Pancreas (tissue), 10 donors: ENCODE data around the gene VSIG10L2. TPM values are rescaled to one million over a fixed set of nuclear protein-coding genes. Genes with fewer than 3 reads are reported as not detected.

ENCODE experiments used
- ATAC-seq, 4 donors: fragments of 200-7000 bp; cut with Tn5 transposase; one replicate each; pipeline versions ENCODE4 v1.8.0 to v1.9.1; 2020; ENCODE audit warnings: mild to moderate bottlenecking in 4 of 4, moderate library complexity in 4 of 4
- DNase-seq, 6 donors: peaks; one replicate each; pipeline ENCODE4 v3.0.0-alpha.2; 2020
- FAIRE-seq: peaks from 2 replicates; lab custom pipeline; 2012; peaks lifted over from hg19 to GRCh38; lab: Jason Lieb, UNC
- H3K27ac ChIP-seq, 4 donors: fragments of 200-600 bp; sonication (generic); 1 replicate in 3 of 4; 2 replicates in 1 of 4; pipeline versions ENCODE4 v1.5.0 to v1.8.0; 2020
- H3K27me3 ChIP-seq, 4 donors: fragments of 200-600 bp; one replicate each; pipeline ENCODE4 v1.8.0; 2021
- H3K36me3 ChIP-seq, 3 donors: fragments of 200-600 bp; sonication (generic) in 1 of 3; one replicate each; pipeline versions ENCODE4 v1.5.0 to v1.8.0; 2020 to 2021
- H3K4me1 ChIP-seq, 3 donors: fragments of 200-600 bp; one replicate each; pipeline ENCODE4 v1.8.0; 2021
- H3K4me3 ChIP-seq, 4 donors: fragments of 200-600 bp; sonication (generic) in 2 of 4; one replicate each; pipeline versions ENCODE4 v1.5.0 to v1.8.0; 2020 to 2021
- H3K9me3 ChIP-seq, 4 donors: fragments of 200-600 bp; one replicate each; pipeline ENCODE4 v1.8.0; 2021
- WGBS, 2 donors: extraction: QIAGEN DNeasy Blood & Tissue Kit; methylation state at CpG; one replicate each; pipeline ENCODE4 v1.1.7; 2013; 5-methylcytosine and 5-hydroxymethylcytosine counted together
- intact Hi-C, 3 donors: fragments of 100-400 bp; cut with DNase I; formaldehyde crosslinking; loops; one replicate each; pipeline versions ENCODE4 v1.11.1 to v1.14.2; 2022
- polyA plus RNA-seq, 2 donors: library from polyadenylated mRNA; stranded (reverse); fragments of 200-250 nt; gene quantifications; one replicate each; pipeline ENCODE4 v1.2.3, GENCODE V29; 2013
- total RNA-seq, 6 donors: library from RNA; stranded (reverse); fragmentation: NEBNext Ultra II Directional in 4 of 6; extraction: Animal tissue kit (Norgen Biotek cat#: 25700) in 4 of 6; gene quantifications; one replicate each; pipeline versions ENCODE4 v1.2.1 to v1.2.4, GENCODE V29; 2021 to 2023
- TF ChIP-seq, protein P1 (sequence below), 4 donors: fragments of 200-600 bp; sonication (generic) in 3 of 4; IDR thresholded peaks; one replicate each; pipeline versions ENCODE4 v1.5.0 to v1.8.0; 2021; ENCODE audit warnings: antibody characterized with exemption in 4 of 4
- donor health status: healthy with polysubstance abuse.
- donor health status: DM: no; HTN: no; CAD: no; lungs with moderate emphysema.
- donor health status: DM: no; HTN: no; CAD: no.
- donor health status: control.
- donor health status: control.
- donor health status: Bipolar disorder and iron deficiency.
- donor health status: DM: yes; HTN: yes; CAD: no.
- donor health status: DM: no; HTN: no; CAD: no.
- donor health status: DM: no; HTN: no; CAD: no.
- donor health status: DM: yes; HTN: yes; CAD: no.

VSIG10L2 gene
- total and polyA plus RNA-seq, 8 donors, result 0.14 to 0.52 (median 0.22) TPM; not detected in 4

- 20 to 26% methylated on average over 2 of the region's 2 CpGs for WGBS, 2 donors
- TF ChIP-seq, protein P1, sequence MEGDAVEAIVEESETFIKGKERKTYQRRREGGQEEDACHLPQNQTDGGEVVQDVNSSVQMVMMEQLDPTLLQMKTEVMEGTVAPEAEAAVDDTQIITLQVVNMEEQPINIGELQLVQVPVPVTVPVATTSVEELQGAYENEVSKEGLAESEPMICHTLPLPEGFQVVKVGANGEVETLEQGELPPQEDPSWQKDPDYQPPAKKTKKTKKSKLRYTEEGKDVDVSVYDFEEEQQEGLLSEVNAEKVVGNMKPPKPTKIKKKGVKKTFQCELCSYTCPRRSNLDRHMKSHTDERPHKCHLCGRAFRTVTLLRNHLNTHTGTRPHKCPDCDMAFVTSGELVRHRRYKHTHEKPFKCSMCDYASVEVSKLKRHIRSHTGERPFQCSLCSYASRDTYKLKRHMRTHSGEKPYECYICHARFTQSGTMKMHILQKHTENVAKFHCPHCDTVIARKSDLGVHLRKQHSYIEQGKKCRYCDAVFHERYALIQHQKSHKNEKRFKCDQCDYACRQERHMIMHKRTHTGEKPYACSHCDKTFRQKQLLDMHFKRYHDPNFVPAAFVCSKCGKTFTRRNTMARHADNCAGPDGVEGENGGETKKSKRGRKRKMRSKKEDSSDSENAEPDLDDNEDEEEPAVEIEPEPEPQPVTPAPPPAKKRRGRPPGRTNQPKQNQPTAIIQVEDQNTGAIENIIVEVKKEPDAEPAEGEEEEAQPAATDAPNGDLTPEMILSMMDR (IDR thresholded peaks at IDR 0.05), result no peak
- intact Hi-C loops, result no loop called here
- no peak overlapping the region for H3K4me3 ChIP-seq
- FAIRE-seq (no peak), DNase-seq (no peak), ATAC-seq (peak in 3 of 4 donors; percentile 32 to 58 (median 50))
- H3K4me1 ChIP-seq, result peaks cover 0 to 7% (median 7%) of the 10 kb centered on the region in 3 donors
- H3K9me3 ChIP-seq, result no peaks in the 10 kb centered on the region
- H3K27ac ChIP-seq, result peak overlapping the region in 3 of 4 donors; percentile 12 to 72 (median 69)
- no peaks in the 10 kb centered on the region for H3K27me3 ChIP-seq
- H3K36me3 ChIP-seq, result no peaks in the 10 kb centered on the region
These were observed 6.7 kb downstream of the VSIG10L2 start for GRCh38 chr11:125952559-125952958.

DNA sequence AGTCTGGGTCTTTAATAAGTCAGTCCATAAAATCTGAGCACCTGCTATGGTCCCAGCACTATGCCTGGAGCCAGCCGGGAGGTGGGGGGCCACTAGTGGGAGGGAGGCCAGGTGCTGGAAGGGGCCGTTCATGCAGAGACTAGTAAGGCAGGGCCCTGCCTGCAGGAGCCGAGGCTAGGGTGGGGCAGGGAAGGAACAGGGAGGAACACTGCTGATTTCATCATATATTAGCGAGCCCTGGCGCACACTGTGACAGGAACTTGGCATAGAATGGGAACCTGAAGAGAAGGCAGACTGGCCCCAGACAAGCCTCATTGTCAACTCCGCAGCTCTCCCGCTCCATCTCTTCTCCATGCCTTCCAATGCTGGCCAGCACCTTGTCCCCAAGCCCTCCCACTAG is 7.1 kb downstream of the VSIG10L2 start:
- H3K36me3 ChIP-seq, result no peaks in the 10 kb centered on the region
- no peaks in the 10 kb centered on the region for H3K9me3 ChIP-seq
- intact Hi-C loops, result no loop called here
- peak overlapping the region in 3 of 4 donors; percentile 12 to 72 (median 69) for H3K27ac ChIP-seq
- peaks cover 0 to 7% (median 7%) of the 10 kb centered on the region in 3 donors for H3K4me1 ChIP-seq
- DNase-seq (peak in 4 of 6 donors; percentile 30 to 45 (median 39)), ATAC-seq (peak; percentile 59 to 83 (median 76)), FAIRE-seq (no peak)
- TF ChIP-seq, protein P1 (IDR thresholded peaks at IDR 0.05), result no peak
- H3K4me3 ChIP-seq, result no peak overlapping the region
- WGBS, 2 donors, result 14 to 15% methylated on average over 6 to 7 of the region's 7 CpGs
- H3K27me3 ChIP-seq, result no peaks in the 10 kb centered on the region

DNA sequence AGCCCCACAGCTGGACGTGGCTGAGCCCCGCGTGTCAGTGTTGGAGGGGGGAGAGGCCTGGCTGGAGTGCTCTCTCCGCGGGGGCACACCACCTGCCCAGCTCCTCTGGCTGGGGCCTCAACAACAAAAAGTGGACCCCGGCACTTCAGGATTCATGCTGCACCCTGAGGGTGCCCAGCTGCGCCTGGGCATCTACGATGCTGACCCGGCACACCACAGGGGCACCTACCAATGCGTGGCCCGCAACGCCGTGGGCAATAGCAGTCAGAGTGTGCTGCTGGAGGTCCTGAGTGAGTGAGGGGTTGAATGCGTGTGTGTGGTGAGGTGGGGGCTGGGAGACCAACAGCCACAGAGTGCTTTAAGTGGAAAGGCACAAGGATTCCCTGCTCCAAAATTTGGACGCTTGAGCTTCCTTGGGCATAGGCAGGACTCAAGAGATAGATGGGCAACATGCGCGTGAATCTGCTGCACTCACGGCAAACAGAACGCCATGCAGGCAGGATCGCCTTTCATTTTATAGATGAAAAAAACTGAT is 7.6 kb downstream of the VSIG10L2 start:
- H3K36me3 ChIP-seq, result no peaks in the 10 kb centered on the region
- intact Hi-C loops, result no loop called here
- no peak for FAIRE-seq
- H3K4me1 ChIP-seq, result peaks cover 0 to 7% (median 7%) of the 10 kb centered on the region in 3 donors
- WGBS, 2 donors, result 71 to 79% methylated on average over 20 of the region's 20 CpGs
- no peak for DNase-seq
- no peak overlapping the region for H3K4me3 ChIP-seq
- peak overlapping the region in 3 of 4 donors; percentile 12 to 72 (median 69) for H3K27ac ChIP-seq
- TF ChIP-seq, protein P1 (IDR thresholded peaks at IDR 0.05), result no peak
- no peak for ATAC-seq
- H3K27me3 ChIP-seq, result no peaks in the 10 kb centered on the region
- H3K9me3 ChIP-seq, result no peaks in the 10 kb centered on the region

- no peak overlapping the region for H3K27ac ChIP-seq
- H3K9me3 ChIP-seq, result no peaks in the 10 kb centered on the region
- WGBS, 2 donors, result 80 to 90% methylated on average over 21 of the region's 21 CpGs
- no peak overlapping the region for H3K4me3 ChIP-seq
- ATAC-seq (no peak), FAIRE-seq (no peak), DNase-seq (no peak)
- no peaks in the 10 kb centered on the region for H3K27me3 ChIP-seq
- H3K36me3 ChIP-seq, result no peaks in the 10 kb centered on the region
- TF ChIP-seq, protein P1 (IDR thresholded peaks at IDR 0.05), result no peak
- H3K4me1 ChIP-seq, result peaks cover 0 to 7% (median 7%) of the 10 kb centered on the region in 3 donors
- intact Hi-C loops, result no loop called here
These were observed 8.5 kb downstream of the VSIG10L2 start for GRCh38 chr11:125954123-125954944.
